K562 (cell line): Measurements from ENCODE around the gene FAM114A1. TPM values are rescaled to one million over a fixed set of nuclear protein-coding genes. Genes with fewer than 3 reads are reported as not detected.
A peak's percentile ranks its signal among the peaks of the same experiment; 100 is the strongest.

Experiments
- ATAC-seq: fragments of 200-7000 bp; cut with Tn5 transposase; 3 replicates; pipeline ENCODE4 v1.9.1; 2020; ENCODE audit warnings: moderate library complexity
- BruUV-seq: library from RNA; stranded (reverse); fragments of 400-500 nt; replicated peaks from 2 replicates; lab custom pipeline; 2021; lab: Mats Ljungman, UMichigan
- CTCF ChIA-PET: fragments of 300-600 bp; formaldehyde crosslinking; extraction: SDS; loops from one replicate; lab custom pipeline; 2021; ENCODE audit warnings: low intra/inter-chr PET ratio; lab: Yijun Ruan, JAX
- POLR2A ChIA-PET: fragments of 300-600, 350-650 bp; sonication (Branson Sonifier 250); formaldehyde crosslinking; extraction: SDS; loops from one replicate; lab custom pipeline; 2021; ENCODE audit warnings: antibody characterized with exemption, inconsistent platforms; lab: Yijun Ruan, JAX
- DNase-seq, 4 experiments: peaks; one replicate each; pipeline versions ENCODE4 v3.0.0 to v3.0.0-alpha.2; 2011 to 2018; ENCODE audit warnings: low spot score in 3 of 4, mixed read lengths in 3 of 4; ENCODE audit errors: extremely low read depth in 1 of 4
- FAIRE-seq: peaks from 2 replicates; lab custom pipeline; 2011; peaks lifted over from hg19 to GRCh38; lab: Jason Lieb, UNC
- H2AFZ ChIP-seq: 2 replicates; pipeline ENCODE4 v1.6.0; 2011; ENCODE audit warnings: low read depth, low read length, control low read depth, inconsistent platforms
- H3K27ac ChIP-seq: fragments of 200-600 bp; 3 replicates; pipeline ENCODE4 v1.8.0; 2011; ENCODE audit warnings: low read depth, mild to moderate bottlenecking, control low read depth, inconsistent platforms, low read length, moderate library complexity, mixed read lengths; ENCODE audit errors: extremely low read depth
- H3K27me3 ChIP-seq, 2 experiments: fragments of 300-600 bp in 1 of 2; 2 replicates in 1 of 2; 3 replicates in 1 of 2; pipeline versions ENCODE4 v1.6.0 to v1.8.0; 2011; ENCODE audit warnings: inconsistent platforms in 2 of 2, low read length in 2 of 2, mild to moderate bottlenecking in 1 of 2, mixed read lengths in 1 of 2, moderate library complexity in 1 of 2; ENCODE audit not compliant: control insufficient read depth in 2 of 2, insufficient read depth in 2 of 2
- H3K36me3 ChIP-seq: fragments of 300-600 bp; 3 replicates; pipeline ENCODE4 v1.8.0; 2011; ENCODE audit warnings: mild to moderate bottlenecking, low read length, inconsistent platforms; ENCODE audit not compliant: control insufficient read depth, insufficient read depth
- H3K4me1 ChIP-seq, 2 experiments: fragments of 200-600 bp in 1 of 2; replicated peaks in 1 of 2; 2 replicates in 1 of 2; 3 replicates in 1 of 2; pipeline versions ENCODE4 v1.5.1 to v1.8.0; 2011; ENCODE audit warnings: inconsistent platforms in 2 of 2, low read length in 2 of 2, mild to moderate bottlenecking in 1 of 2, mixed read lengths in 1 of 2, moderate library complexity in 1 of 2; ENCODE audit not compliant: control insufficient read depth in 2 of 2, insufficient read depth in 2 of 2
- H3K4me2 ChIP-seq: 2 replicates; pipeline ENCODE4 v1.6.1; 2011; ENCODE audit warnings: low read length, control low read depth, inconsistent platforms, mixed read lengths; ENCODE audit not compliant: insufficient read depth
- H3K4me3 ChIP-seq: fragments of 200-600 bp; sonication (generic), shearing (Covaris generic); 2 replicates; pipeline ENCODE4 v1.5.1; 2016; ENCODE audit warnings: control low read depth, inconsistent platforms
- H3K79me2 ChIP-seq: fragments of 200-600 bp; 3 replicates; pipeline ENCODE4 v1.8.0; 2011; ENCODE audit warnings: low read length, inconsistent platforms; ENCODE audit not compliant: control insufficient read depth, insufficient read depth
- H3K9ac ChIP-seq, 2 experiments: 2 replicates each; pipeline versions ENCODE4 v1.6.0 to v1.6.1; 2011; ENCODE audit warnings: low read depth in 2 of 2, low read length in 2 of 2, control low read depth in 1 of 2, inconsistent platforms in 1 of 2, mild to moderate bottlenecking in 1 of 2, mixed read lengths in 1 of 2; ENCODE audit not compliant: insufficient read depth in 1 of 2
- H3K9me1 ChIP-seq: one replicate; pipeline ENCODE4 v1.6.0; 2011; ENCODE audit warnings: inconsistent platforms, mild to moderate bottlenecking, low read length, moderate library complexity; ENCODE audit not compliant: control insufficient read depth, insufficient read depth
- H3K9me3 ChIP-seq: replicated peaks from 2 replicates; pipeline ENCODE4 v1.5.1; 2011; ENCODE audit warnings: low read depth, low read length, inconsistent platforms; ENCODE audit not compliant: control insufficient read depth, insufficient read depth
- H4K20me1 ChIP-seq: replicated peaks from 2 replicates; pipeline ENCODE4 v1.6.1; 2011; ENCODE audit warnings: low read length, inconsistent platforms, mixed read lengths; ENCODE audit not compliant: control insufficient read depth, insufficient read depth
- DDX20 ChIP-seq: fragments of 450-650 bp; IDR thresholded peaks from 2 replicates; pipeline ENCODE4 v1.6.1; 2016; ENCODE audit warnings: missing genetic modification characterization, low read depth, mild to moderate bottlenecking, missing compliant biosample characterization, moderate library complexity
- FOSL1 ChIP-seq: fragments of 200-800 bp; sonication (Bioruptor generic); conservative IDR thresholded peaks from 2 replicates; pipeline ENCODE4 v1.6.1; 2016; ENCODE audit warnings: missing genetic modification characterization, missing compliant biosample characterization
- NFE2L1 ChIP-seq: fragments of 450-650 bp; IDR thresholded peaks from 2 replicates; pipeline ENCODE4 v1.6.1; 2016; ENCODE audit warnings: missing genetic modification characterization, low read depth, mild to moderate bottlenecking, missing compliant biosample characterization, moderate library complexity, borderline replicate concordance
- NFIC ChIP-seq: fragments of 450-650 bp; IDR thresholded peaks from 2 replicates; pipeline ENCODE4 v1.6.1; 2017; ENCODE audit warnings: mild to moderate bottlenecking, inconsistent platforms
- ZHX1 ChIP-seq: fragments of 150-350 bp; conservative IDR thresholded peaks from 2 replicates; pipeline ENCODE4 v1.6.1; 2014; ENCODE audit warnings: low read length
- ZNF511 ChIP-seq: sonication (generic); formaldehyde crosslinking; IDR thresholded peaks from 2 replicates; pipeline ENCODE4 v1.8.0; 2022; ENCODE audit warnings: mild to moderate bottlenecking, missing genetic modification reagents
- WGBS: fragments of 100-300 bp; shearing (Covaris generic); methylation state at CpG from one replicate; pipeline ENCODE4 v1.1.6; 2016; ENCODE audit warnings: low coverage, mixed read lengths; ENCODE audit not compliant: insufficient coverage; ENCODE audit errors: missing lambda C conversion rate; 5-methylcytosine and 5-hydroxymethylcytosine counted together
- in situ Hi-C: fragments of 300-500 bp; cut with MboI; formaldehyde crosslinking; loops from 4 replicates; pipeline ENCODE4 v1.15.0; 2018; ENCODE audit warnings: inconsistent platforms, mixed read lengths
- intact Hi-C: fragments of 100-400 bp; cut with micrococcal nuclease; formaldehyde crosslinking; loops from 2 replicates; pipeline ENCODE4 v1.14.2; 2022
- polyA plus RNA-seq, 8 experiments: library from polyadenylated mRNA; depleted of rRNA in 4 of 8; stranded (reverse) in 5 of 8; unstranded in 3 of 8; fragments of >200 nt; fragmentation: Nextera tagmentation in 2 of 8; fragmentation: Illumina TruSeq in 1 of 8; extraction: Ambion mirVana in 2 of 8; extraction: Trizol in 1 of 8; gene quantifications; 2 replicates each; pipeline versions ENCODE4 v1.2.1 to v1.2.3, GENCODE V29; 2011 to 2014; ENCODE audit warnings: inconsistent platforms in 1 of 8, missing spikeins in 1 of 8
- total RNA-seq, 7 experiments: library from RNA; depleted of rRNA in 6 of 7; stranded (reverse); fragments of >200 nt in 6 of 7; fragmentation: Illumina TruSeq in 2 of 7; extraction: Trizol in 2 of 7; gene quantifications; 2 replicates each; pipeline versions ENCODE4 v1.2.1 to v1.2.3, GENCODE V29; 2011 to 2021; ENCODE audit warnings: low replicate concordance in 1 of 7
- TF ChIP-seq, protein P1 (sequence below): fragments of 200-800 bp; sonication (Bioruptor generic); IDR thresholded peaks from 2 replicates; pipeline ENCODE4 v1.6.1; 2017; ENCODE audit warnings: missing genetic modification characterization, missing compliant biosample characterization

FAM114A1 gene
- total and polyA plus RNA-seq, 9 of the 15 experiments (the other 6 are each of a cell fraction or from before 2014, with no cell fraction given) = 1.8 to 12.0 (median 4.3) TPM

DNA sequence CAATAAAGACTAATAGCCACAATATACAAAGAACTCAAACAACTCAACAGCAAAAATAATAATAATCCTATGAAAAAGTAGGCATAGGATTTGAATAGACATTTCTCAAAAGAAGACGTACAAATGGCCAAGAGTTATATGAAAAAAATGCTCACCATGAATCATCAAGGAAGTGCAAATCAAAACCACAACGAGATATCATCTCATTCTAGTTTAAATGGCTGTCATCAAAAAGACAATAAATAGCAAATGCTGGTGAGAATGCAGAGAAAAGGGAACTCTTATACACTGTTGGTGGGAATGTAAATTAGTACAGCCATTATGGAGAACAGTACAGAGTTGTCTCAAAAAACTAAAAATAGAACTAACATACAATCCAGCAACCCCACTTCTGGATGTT, 29.8 kb upstream of the FAM114A1 start:
- no peak overlapping the region for H3K4me3 ChIP-seq
- no peak overlapping the region for H3K9ac ChIP-seq
- intact Hi-C loops = no loop called here
- no peaks in the 10 kb centered on the region for H3K9me3 ChIP-seq
- ChIA-PET CTCF (no interaction called here), POLR2A (no interaction called here)
- no peak for DNase-seq
- no peaks in the 10 kb centered on the region for H4K20me1 ChIP-seq
- in situ Hi-C loops = no loop called here
- no peak overlapping the region for H2AFZ ChIP-seq
- no TSS peak for BruUV-seq
- no peak overlapping the region for H3K4me2 ChIP-seq
- no peak for ATAC-seq
- no peaks in the 10 kb centered on the region for H3K36me3 ChIP-seq
- H3K27ac ChIP-seq = no peak overlapping the region
- H3K9me1 ChIP-seq = no peaks in the 10 kb centered on the region
- peaks cover 2 to 8% of the 10 kb centered on the region in 2 experiments for H3K27me3 ChIP-seq
- 7% methylated on average over 2 of the region's 2 CpGs for WGBS
- H3K4me1 ChIP-seq = no peaks in the 10 kb centered on the region
- TF ChIP-seq ZHX1 (no peak), ZNF511 (CRISPR knock-in tag) (no peak), DDX20 (tag) (no peak), NFIC (no peak), FOSL1 (tag) (0 out of 2 replicates have a peak, but pooled peaks have one; percentile 12), NFE2L1 (tag) (no peak)
- TF ChIP-seq, protein P1, sequence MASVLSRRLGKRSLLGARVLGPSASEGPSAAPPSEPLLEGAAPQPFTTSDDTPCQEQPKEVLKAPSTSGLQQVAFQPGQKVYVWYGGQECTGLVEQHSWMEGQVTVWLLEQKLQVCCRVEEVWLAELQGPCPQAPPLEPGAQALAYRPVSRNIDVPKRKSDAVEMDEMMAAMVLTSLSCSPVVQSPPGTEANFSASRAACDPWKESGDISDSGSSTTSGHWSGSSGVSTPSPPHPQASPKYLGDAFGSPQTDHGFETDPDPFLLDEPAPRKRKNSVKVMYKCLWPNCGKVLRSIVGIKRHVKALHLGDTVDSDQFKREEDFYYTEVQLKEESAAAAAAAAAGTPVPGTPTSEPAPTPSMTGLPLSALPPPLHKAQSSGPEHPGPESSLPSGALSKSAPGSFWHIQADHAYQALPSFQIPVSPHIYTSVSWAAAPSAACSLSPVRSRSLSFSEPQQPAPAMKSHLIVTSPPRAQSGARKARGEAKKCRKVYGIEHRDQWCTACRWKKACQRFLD (CRISPR knock-in tag) = no peak
- no peak for FAIRE-seq
- no peaks in the 10 kb centered on the region for H3K79me2 ChIP-seq
